Trophoblast cell (in vitro differentiated cells and primary cell): ENCODE measurements around the gene CDH11.
A peak's percentile ranks its signal among the peaks of the same experiment; 100 is the strongest.

Experiments
- DNase-seq, 2 donors: peaks; one replicate each; pipeline ENCODE4 v3.0.0-alpha.2; 2016
- H2AFZ ChIP-seq: 2 replicates; pipeline ENCODE4 v1.6.1; 2013; ENCODE audit warnings: low read length, moderate library complexity, mild to moderate bottlenecking; ENCODE audit not compliant: insufficient read depth, poor library complexity
- H2AK5ac ChIP-seq: 2 replicates; pipeline ENCODE4 v1.6.1; 2013; ENCODE audit warnings: mild to moderate bottlenecking, low read length
- H2BK120ac ChIP-seq: 2 replicates; pipeline ENCODE4 v1.6.1; 2013; ENCODE audit warnings: low read length, mild to moderate bottlenecking, moderate library complexity; ENCODE audit not compliant: insufficient read depth, poor library complexity
- H2BK12ac ChIP-seq: 2 replicates; pipeline ENCODE4 v1.6.1; 2013; ENCODE audit warnings: mild to moderate bottlenecking, low read length, moderate library complexity
- H2BK5ac ChIP-seq: 2 replicates; pipeline ENCODE4 v1.6.1; 2013; ENCODE audit warnings: low read length, low read depth, moderate library complexity, mild to moderate bottlenecking; ENCODE audit not compliant: poor library complexity
- H3K14ac ChIP-seq: 2 replicates; pipeline ENCODE4 v1.6.1; 2013; ENCODE audit warnings: mild to moderate bottlenecking, low read length
- H3K18ac ChIP-seq: 2 replicates; pipeline ENCODE4 v1.6.1; 2013; ENCODE audit warnings: mild to moderate bottlenecking, low read length
- H3K23ac ChIP-seq: 2 replicates; pipeline ENCODE4 v1.6.1; 2013; ENCODE audit warnings: low read length
- H3K27ac ChIP-seq: 2 replicates; pipeline ENCODE4 v1.5.1; 2013; ENCODE audit warnings: low read depth, mild to moderate bottlenecking, inconsistent platforms, low read length, moderate library complexity
- H3K27me3 ChIP-seq: 2 replicates; pipeline ENCODE4 v1.6.1; 2013; ENCODE audit warnings: inconsistent platforms, mild to moderate bottlenecking, low read length, moderate library complexity; ENCODE audit not compliant: insufficient read depth
- H3K36me3 ChIP-seq, 2 experiments: 1 replicate in 1 of 2; 2 replicates in 1 of 2; pipeline ENCODE4 v1.6.1; 2013; ENCODE audit warnings: low read length in 2 of 2, mild to moderate bottlenecking in 2 of 2, moderate library complexity in 1 of 2; ENCODE audit not compliant: insufficient read depth in 2 of 2, control insufficient read depth in 1 of 2
- H3K4ac ChIP-seq: 2 replicates; pipeline ENCODE4 v1.6.1; 2013; ENCODE audit warnings: low read depth, mild to moderate bottlenecking, low read length, moderate library complexity
- H3K4me1 ChIP-seq, 2 experiments: 1 replicate in 1 of 2; 2 replicates in 1 of 2; pipeline ENCODE4 v1.6.1; 2013; ENCODE audit warnings: low read length in 2 of 2, mild to moderate bottlenecking in 2 of 2, moderate library complexity in 1 of 2; ENCODE audit not compliant: insufficient read depth in 2 of 2, control insufficient read depth in 1 of 2
- H3K4me2 ChIP-seq: 2 replicates; pipeline ENCODE4 v1.6.1; 2013; ENCODE audit warnings: inconsistent platforms, mild to moderate bottlenecking, low read length, moderate library complexity
- H3K4me3 ChIP-seq: 2 replicates; pipeline ENCODE4 v1.5.1; 2013; ENCODE audit warnings: mild to moderate bottlenecking, low read depth, low read length, inconsistent platforms
- H3K79me1 ChIP-seq: one replicate; pipeline ENCODE4 v1.6.1; 2013; ENCODE audit warnings: low read length
- H3K79me2 ChIP-seq: 2 replicates; pipeline ENCODE4 v1.6.1; 2013; ENCODE audit warnings: low read length, mild to moderate bottlenecking; ENCODE audit not compliant: control insufficient read depth, insufficient read depth, poor library complexity
- H3K9ac ChIP-seq: 2 replicates; pipeline ENCODE4 v1.6.1; 2013; ENCODE audit warnings: mild to moderate bottlenecking, low read length
- H3K9me3 ChIP-seq: 2 replicates; pipeline ENCODE4 v1.6.1; 2013; ENCODE audit warnings: low read depth, mild to moderate bottlenecking, control low read depth, inconsistent platforms, low read length; ENCODE audit not compliant: insufficient read depth
- H4K12ac ChIP-seq: 2 replicates; pipeline ENCODE4 v1.6.1; 2013; ENCODE audit warnings: low read depth, mild to moderate bottlenecking, low read length, moderate library complexity
- H4K8ac ChIP-seq: 2 replicates; pipeline ENCODE4 v1.6.1; 2013; ENCODE audit warnings: low read depth, mild to moderate bottlenecking, low read length, moderate library complexity
- H4K91ac ChIP-seq: one replicate; pipeline ENCODE4 v1.6.1; 2013; ENCODE audit warnings: low read depth, mild to moderate bottlenecking, low read length, moderate library complexity
- WGBS: extraction: QIAGEN DNeasy Blood & Tissue Kit; methylation state at CpG from one replicate; pipeline ENCODE4 v1.1.7; 2013; ENCODE audit warnings: missing lambda C conversion rate; ENCODE audit not compliant: insufficient read length, insufficient coverage; ENCODE audit errors: extremely low coverage; 5-methylcytosine and 5-hydroxymethylcytosine counted together

Gene CDH11

DNA sequence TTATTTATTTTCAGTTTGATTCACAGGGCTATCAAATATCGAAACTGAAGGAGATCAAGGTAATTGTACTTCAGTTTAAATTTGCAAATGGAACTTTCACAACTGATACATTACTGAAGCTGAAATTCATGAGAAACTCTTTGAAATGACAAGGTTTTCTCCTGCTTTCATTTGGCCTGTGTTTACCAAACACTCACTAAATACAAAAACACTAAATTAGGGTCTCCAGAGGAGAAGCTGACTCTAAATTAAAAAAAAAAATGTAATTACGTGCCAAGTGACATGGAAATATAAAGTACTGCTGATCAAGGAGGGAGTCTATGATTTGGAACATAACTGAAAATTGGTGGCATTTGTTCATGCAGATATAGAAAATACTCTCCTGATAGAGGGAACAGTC is 205.8 kb downstream of the CDH11 start:
- H3K79me1 ChIP-seq = no peaks in the 10 kb centered on the region
- no peak overlapping the region for H3K18ac ChIP-seq
- H3K27ac ChIP-seq = no peak overlapping the region
- H3K4me1 ChIP-seq = no peaks in the 10 kb centered on the region
- no peak overlapping the region for H2AK5ac ChIP-seq
- no CpG with 5 or more reads among the region's 2 CpGs for WGBS
- no peaks in the 10 kb centered on the region for H3K27me3 ChIP-seq
- no peak overlapping the region for H4K8ac ChIP-seq
- no peak overlapping the region for H3K23ac ChIP-seq
- DNase-seq = no peak
- H2BK12ac ChIP-seq = no peak overlapping the region
- no peak overlapping the region for H3K14ac ChIP-seq
- H3K4me3 ChIP-seq = no peak overlapping the region
- no peak overlapping the region for H4K12ac ChIP-seq
- no peak overlapping the region for H3K4ac ChIP-seq
- no peaks in the 10 kb centered on the region for H3K79me2 ChIP-seq
- H3K9me3 ChIP-seq = no peaks in the 10 kb centered on the region
- no peak overlapping the region for H3K9ac ChIP-seq
- H3K4me2 ChIP-seq = no peak overlapping the region
- H2BK120ac ChIP-seq = no peak overlapping the region
- no peaks in the 10 kb centered on the region for H3K36me3 ChIP-seq
- H2BK5ac ChIP-seq = no peak overlapping the region
- H2AFZ ChIP-seq = no peak overlapping the region
- no peak overlapping the region for H4K91ac ChIP-seq

DNA sequence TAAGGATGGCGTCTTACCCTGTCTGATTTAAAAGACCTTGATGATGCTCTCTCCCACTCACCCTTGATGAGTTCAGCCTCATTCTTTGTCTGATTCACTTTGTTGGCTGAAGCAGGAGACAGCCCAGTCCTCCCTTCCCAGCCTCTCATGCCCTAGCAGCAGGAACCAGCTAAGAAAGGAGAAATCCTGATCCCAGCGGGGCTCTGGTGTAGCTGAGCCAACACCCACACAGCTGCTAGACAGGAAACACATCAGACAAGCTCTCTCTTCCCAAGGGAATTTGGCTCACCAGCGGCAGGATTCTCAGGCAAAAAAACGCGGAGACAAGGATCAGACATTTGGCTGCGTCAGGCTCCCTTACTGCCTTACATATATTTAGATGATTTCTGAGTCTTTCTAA is 211.5 kb downstream of the CDH11 start:
- Histone ChIP-seq H3K79me1 (peaks cover 6% of the 10 kb centered on the region), H2BK5ac (no peak overlapping the region), H4K91ac (peak overlapping the region; percentile 55), H3K27me3 (no peaks in the 10 kb centered on the region), H2BK12ac (peak overlapping the region; percentile 59), H3K14ac (no peak overlapping the region), H2AK5ac (no peak overlapping the region), H2BK120ac (peak overlapping the region; percentile 54), H3K9me3 (no peaks in the 10 kb centered on the region), H3K4me2 (no peak overlapping the region), H3K4ac (no peak overlapping the region), H2AFZ (no peak overlapping the region), H3K4me1 (peaks cover 5 to 7% of the 10 kb centered on the region in 2 experiments), H3K18ac (peak overlapping the region; percentile 23), H3K23ac (no peak overlapping the region), H3K36me3 (no peaks in the 10 kb centered on the region), H3K4me3 (no peak overlapping the region), H4K8ac (no peak overlapping the region), H4K12ac (no peak overlapping the region), H3K9ac (no peak overlapping the region), H3K79me2 (no peaks in the 10 kb centered on the region), H3K27ac (peak overlapping the region; percentile 64)
- no CpG with 5 or more reads among the region's 6 CpGs for WGBS
- DNase-seq = peak in 1 of 2 donors; percentile 1

- no peak overlapping the region for H3K9ac ChIP-seq
- H3K79me2 ChIP-seq = no peaks in the 10 kb centered on the region
- H3K36me3 ChIP-seq = no peaks in the 10 kb centered on the region
- H3K4ac ChIP-seq = no peak overlapping the region
- H3K27ac ChIP-seq = no peak overlapping the region
- no peak for DNase-seq
- no peak overlapping the region for H3K14ac ChIP-seq
- no peak overlapping the region for H2AFZ ChIP-seq
- H4K91ac ChIP-seq = no peak overlapping the region
- no peak overlapping the region for H3K23ac ChIP-seq
- H3K9me3 ChIP-seq = no peaks in the 10 kb centered on the region
- H3K18ac ChIP-seq = no peak overlapping the region
- no peak overlapping the region for H4K12ac ChIP-seq
- H3K4me1 ChIP-seq = peaks cover 5 to 7% of the 10 kb centered on the region in 2 experiments
- no peak overlapping the region for H2AK5ac ChIP-seq
- no CpG with 5 or more reads among the region's 5 CpGs for WGBS
- H2BK12ac ChIP-seq = no peak overlapping the region
- no peak overlapping the region for H2BK120ac ChIP-seq
- H3K4me2 ChIP-seq = no peak overlapping the region
- H3K27me3 ChIP-seq = no peaks in the 10 kb centered on the region
- no peak overlapping the region for H3K4me3 ChIP-seq
- H2BK5ac ChIP-seq = no peak overlapping the region
- H3K79me1 ChIP-seq = peaks cover 6% of the 10 kb centered on the region
- H4K8ac ChIP-seq = no peak overlapping the region
Measured at GRCh38 chr16:64907844-64908243, 214.0 kb downstream of the CDH11 start.

DNA sequence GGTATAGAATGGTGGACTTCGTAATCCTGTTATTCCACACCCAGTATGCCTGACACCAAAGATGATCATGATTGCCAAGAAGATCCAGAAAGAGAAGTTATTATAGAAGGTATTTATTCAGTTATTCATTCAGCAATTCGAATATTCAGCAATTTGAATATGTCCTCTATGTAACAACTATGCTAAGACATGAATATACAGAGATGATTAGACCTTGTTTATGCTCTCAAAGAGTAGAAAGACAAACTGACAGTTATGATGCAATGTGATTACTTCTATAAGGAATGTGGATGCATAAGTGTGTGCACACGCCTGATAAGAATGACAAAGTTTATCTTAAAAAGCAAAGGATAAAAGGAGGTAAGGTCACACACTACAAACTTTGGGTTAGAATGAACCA is 218.1 kb downstream of the CDH11 start:
- Histone ChIP-seq H4K12ac (no peak overlapping the region), H2BK120ac (no peak overlapping the region), H3K9ac (no peak overlapping the region), H4K8ac (no peak overlapping the region), H2AFZ (no peak overlapping the region), H3K18ac (no peak overlapping the region), H3K4me1 (no peaks in the 10 kb centered on the region), H3K23ac (no peak overlapping the region), H4K91ac (no peak overlapping the region), H3K27me3 (no peaks in the 10 kb centered on the region), H2BK12ac (no peak overlapping the region), H3K9me3 (no peaks in the 10 kb centered on the region), H3K4me3 (no peak overlapping the region), H3K79me2 (no peaks in the 10 kb centered on the region), H3K36me3 (no peaks in the 10 kb centered on the region), H3K79me1 (no peaks in the 10 kb centered on the region), H3K4ac (no peak overlapping the region), H2AK5ac (no peak overlapping the region), H3K14ac (no peak overlapping the region), H3K4me2 (no peak overlapping the region), H2BK5ac (no peak overlapping the region), H3K27ac (no peak overlapping the region)
- DNase-seq = no peak
- no CpG with 5 or more reads among the region's 3 CpGs for WGBS
